SK-N-SH treated with all-trans-retinoic acid at 6 μM for 48 hours (cell line): Measurements from ENCODE around the gene SCN1B.

Experiments used
- ATAC-seq: fragments of 200-7000 bp; cut with Tn5 transposase; 3 replicates; pipeline ENCODE4 v1.9.1; 2020; ENCODE audit warnings: mild to moderate bottlenecking, moderate library complexity
- ARNTL ChIP-seq: fragments of 450-650 bp; formaldehyde crosslinking; IDR thresholded peaks from 2 replicates; pipeline ENCODE4 v1.5.0; 2020; ENCODE audit warnings: low read depth, mild to moderate bottlenecking, moderate library complexity, borderline replicate concordance
- BACH2 ChIP-seq: fragments of 250-450 bp; sonication (Bioruptor Pico); IDR thresholded peaks from 2 replicates; pipeline ENCODE4 v1.9.0; 2021; ENCODE audit warnings: mild to moderate bottlenecking, borderline replicate concordance
- CSDC2 ChIP-seq: fragments of 250-450 bp; sonication (Bioruptor Pico); IDR thresholded peaks from 2 replicates; pipeline ENCODE4 v1.5.0; 2020; ENCODE audit warnings: mild to moderate bottlenecking, moderate library complexity
- ESRRG ChIP-seq: fragments of 250-450 bp; sonication (Bioruptor Pico); IDR thresholded peaks from 2 replicates; pipeline ENCODE4 v1.6.1; 2021; ENCODE audit warnings: mild to moderate bottlenecking
- GLIS3 ChIP-seq: fragments of 250-450 bp; sonication (Bioruptor Pico); IDR thresholded peaks from 2 replicates; pipeline ENCODE4 v1.5.0; 2020; ENCODE audit warnings: mild to moderate bottlenecking, moderate library complexity
- ISL1 ChIP-seq: fragments of 250-450 bp; sonication (Bioruptor Pico); IDR thresholded peaks from 2 replicates; pipeline ENCODE4 v2.1.2; 2022; ENCODE audit warnings: mild to moderate bottlenecking, moderate library complexity
- OSR1 ChIP-seq: fragments of 250-450 bp; sonication (Bioruptor Pico); IDR thresholded peaks from 2 replicates; pipeline ENCODE4 v1.8.0; 2022; ENCODE audit warnings: moderate library complexity, mild to moderate bottlenecking, inconsistent platforms
- POU6F1 ChIP-seq: fragments of 250-450 bp; sonication (Bioruptor Pico); IDR thresholded peaks from 2 replicates; pipeline ENCODE4 v1.8.0; 2021; ENCODE audit warnings: low read depth, mild to moderate bottlenecking, moderate library complexity, borderline replicate concordance
- PPARA ChIP-seq: fragments of 250-450 bp; sonication (Bioruptor Pico); IDR thresholded peaks from 2 replicates; pipeline ENCODE4 v1.5.0; 2020; ENCODE audit warnings: mild to moderate bottlenecking, borderline replicate concordance
- RARB ChIP-seq: fragments of 250-450 bp; sonication (Bioruptor Pico); IDR thresholded peaks from 2 replicates; pipeline ENCODE4 v1.8.0; 2021; ENCODE audit warnings: mild to moderate bottlenecking, moderate library complexity
- SNAI2 ChIP-seq: fragments of 250-450 bp; sonication (Bioruptor Pico); IDR thresholded peaks from 2 replicates; pipeline ENCODE4 v1.5.0; 2020; ENCODE audit warnings: mild to moderate bottlenecking, moderate library complexity
- TCF4 ChIP-seq: fragments of 250-450 bp; sonication (Bioruptor Pico); IDR thresholded peaks from 2 replicates; pipeline ENCODE4 v1.8.0; 2021; ENCODE audit warnings: mild to moderate bottlenecking, moderate library complexity, borderline replicate concordance
- TOX ChIP-seq: fragments of 250-450 bp; sonication (Bioruptor Pico); IDR thresholded peaks from 2 replicates; pipeline ENCODE4 v1.8.0; 2021; ENCODE audit warnings: mild to moderate bottlenecking, moderate library complexity, borderline replicate concordance
- ZC3H10 ChIP-seq: fragments of 250-450 bp; sonication (Bioruptor Pico); IDR thresholded peaks from 2 replicates; pipeline ENCODE4 v1.5.1; 2021; ENCODE audit warnings: mild to moderate bottlenecking, moderate library complexity
- ZFP3 ChIP-seq: fragments of 250-450 bp; sonication (Bioruptor Pico); IDR thresholded peaks from 2 replicates; pipeline ENCODE4 v1.5.0; 2020; ENCODE audit warnings: mild to moderate bottlenecking, moderate library complexity
- ZNF565 ChIP-seq: fragments of 450-650 bp; formaldehyde crosslinking; conservative IDR thresholded peaks from 2 replicates; pipeline ENCODE4 v1.5.0; 2020; ENCODE audit warnings: low read depth, mild to moderate bottlenecking, moderate library complexity
- ZNF70 ChIP-seq: fragments of 450-650 bp; formaldehyde crosslinking; IDR thresholded peaks from 2 replicates; pipeline ENCODE4 v1.5.0; 2020; ENCODE audit warnings: mild to moderate bottlenecking, moderate library complexity
- ZNF8 ChIP-seq: fragments of 450-650 bp; formaldehyde crosslinking; IDR thresholded peaks from 2 replicates; pipeline ENCODE4 v1.5.0; 2020; ENCODE audit warnings: mild to moderate bottlenecking, moderate library complexity
- TF ChIP-seq, protein P1 (sequence below): fragments of 250-450 bp; sonication (Bioruptor Pico); IDR thresholded peaks from 2 replicates; pipeline ENCODE4 v1.8.0; 2020; ENCODE audit warnings: mild to moderate bottlenecking, moderate library complexity, borderline replicate concordance
- TF ChIP-seq, protein P2 (sequence below): fragments of 250-450 bp; sonication (Bioruptor Pico); IDR thresholded peaks from 2 replicates; pipeline ENCODE4 v1.5.1; 2020; ENCODE audit warnings: low read depth, mild to moderate bottlenecking, moderate library complexity
- TF ChIP-seq, protein P3 (sequence below): fragments of 250-450 bp; sonication (Bioruptor Pico); IDR thresholded peaks from 2 replicates; pipeline ENCODE4 v1.5.0; 2020; ENCODE audit warnings: mild to moderate bottlenecking, moderate library complexity

SCN1B gene

DNA sequence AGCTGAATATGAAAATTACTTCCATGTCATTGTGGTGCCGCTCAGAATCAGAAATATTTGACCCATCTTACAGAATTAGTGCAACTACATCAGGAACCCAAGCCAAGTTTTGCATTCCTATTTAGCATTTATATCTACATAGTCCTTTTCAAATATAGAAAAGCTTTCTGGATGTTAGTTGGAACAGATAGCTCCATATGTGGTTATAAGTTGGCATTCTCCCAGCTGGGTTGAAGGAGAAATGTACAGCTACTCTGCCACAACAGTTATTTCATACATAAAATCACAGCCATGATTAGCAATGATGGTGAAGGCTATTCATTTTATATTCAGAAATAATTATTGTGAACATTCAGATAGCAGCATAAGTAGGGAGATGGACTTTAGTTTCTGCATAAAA lies 39.4 kb downstream of the SCN1B start:
- ATAC-seq, result no peak

DNA sequence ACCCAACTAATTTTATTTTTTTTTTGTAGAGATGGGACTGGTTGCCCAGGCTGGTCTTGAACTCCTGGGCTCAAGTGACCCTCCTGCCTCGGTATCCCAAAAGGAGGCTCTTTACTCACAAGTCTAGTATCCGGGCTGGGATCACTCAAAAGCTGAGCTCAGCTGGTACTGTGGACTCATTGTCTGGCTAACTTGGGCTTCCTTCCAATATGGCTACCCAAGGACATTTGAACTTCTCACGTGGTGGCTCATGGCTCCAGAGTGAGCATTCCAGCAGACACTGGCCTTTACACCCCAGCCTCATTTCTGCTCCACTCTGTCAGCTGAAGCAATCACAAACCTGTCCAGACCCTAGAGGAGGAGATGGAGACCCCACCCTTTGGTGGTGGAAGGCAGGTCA lies 40.2 kb downstream of the SCN1B start:
- ATAC-seq, result no peak
- TF ChIP-seq ZNF565 (CRISPR knock-in tag) (peak; percentile 95), ZNF8 (no peak)

More for the DNA sequence above, 39.4 kb downstream of the SCN1B start:
- TF ChIP-seq SNAI2 (CRISPR knock-in tag) (no peak), ZC3H10 (no peak), ESRRG (CRISPR knock-in tag) (no peak), RARB (CRISPR knock-in tag) (no peak), ISL1 (no peak), ZNF8 (no peak)
- TF ChIP-seq, protein P1, sequence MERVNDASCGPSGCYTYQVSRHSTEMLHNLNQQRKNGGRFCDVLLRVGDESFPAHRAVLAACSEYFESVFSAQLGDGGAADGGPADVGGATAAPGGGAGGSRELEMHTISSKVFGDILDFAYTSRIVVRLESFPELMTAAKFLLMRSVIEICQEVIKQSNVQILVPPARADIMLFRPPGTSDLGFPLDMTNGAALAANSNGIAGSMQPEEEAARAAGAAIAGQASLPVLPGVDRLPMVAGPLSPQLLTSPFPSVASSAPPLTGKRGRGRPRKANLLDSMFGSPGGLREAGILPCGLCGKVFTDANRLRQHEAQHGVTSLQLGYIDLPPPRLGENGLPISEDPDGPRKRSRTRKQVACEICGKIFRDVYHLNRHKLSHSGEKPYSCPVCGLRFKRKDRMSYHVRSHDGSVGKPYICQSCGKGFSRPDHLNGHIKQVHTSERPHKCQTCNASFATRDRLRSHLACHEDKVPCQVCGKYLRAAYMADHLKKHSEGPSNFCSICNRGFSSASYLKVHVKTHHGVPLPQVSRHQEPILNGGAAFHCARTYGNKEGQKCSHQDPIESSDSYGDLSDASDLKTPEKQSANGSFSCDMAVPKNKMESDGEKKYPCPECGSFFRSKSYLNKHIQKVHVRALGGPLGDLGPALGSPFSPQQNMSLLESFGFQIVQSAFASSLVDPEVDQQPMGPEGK, result no peak

- no peak for TF ChIP-seq OSR1 (CRISPR knock-in tag)
- no peak for TF ChIP-seq ZNF565 (CRISPR knock-in tag)
- no peak for TF ChIP-seq RARB (CRISPR knock-in tag)
- no peak for TF ChIP-seq POU6F1 (CRISPR knock-in tag)
- TF ChIP-seq PPARA, result no peak
- TF ChIP-seq ZNF8, result no peak
- no peak for TF ChIP-seq TOX
- no peak for TF ChIP-seq CSDC2 (CRISPR knock-in tag)
- no peak for TF ChIP-seq BACH2 (CRISPR knock-in tag)
- TF ChIP-seq ISL1, result no peak
- no peak for TF ChIP-seq ZC3H10
- no peak for TF ChIP-seq TCF4
- TF ChIP-seq ZFP3 (CRISPR knock-in tag), result no peak
- TF ChIP-seq ARNTL (CRISPR knock-in tag), result no peak
- TF ChIP-seq ZNF70 (CRISPR knock-in tag), result no peak
- TF ChIP-seq, protein P2, sequence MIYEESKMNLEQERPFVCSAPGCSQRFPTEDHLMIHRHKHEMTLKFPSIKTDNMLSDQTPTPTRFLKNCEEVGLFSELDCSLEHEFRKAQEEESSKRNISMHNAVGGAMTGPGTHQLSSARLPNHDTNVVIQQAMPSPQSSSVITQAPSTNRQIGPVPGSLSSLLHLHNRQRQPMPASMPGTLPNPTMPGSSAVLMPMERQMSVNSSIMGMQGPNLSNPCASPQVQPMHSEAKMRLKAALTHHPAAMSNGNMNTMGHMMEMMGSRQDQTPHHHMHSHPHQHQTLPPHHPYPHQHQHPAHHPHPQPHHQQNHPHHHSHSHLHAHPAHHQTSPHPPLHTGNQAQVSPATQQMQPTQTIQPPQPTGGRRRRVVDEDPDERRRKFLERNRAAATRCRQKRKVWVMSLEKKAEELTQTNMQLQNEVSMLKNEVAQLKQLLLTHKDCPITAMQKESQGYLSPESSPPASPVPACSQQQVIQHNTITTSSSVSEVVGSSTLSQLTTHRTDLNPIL, result no peak
- TF ChIP-seq, all 23 proteins: peak for 0
- ATAC-seq, result no peak; the same call in 2 of the 3 replicates
Measured at GRCh38 chr19:35073516-35073915, 43.2 kb downstream of the SCN1B start.

- no peak for TF ChIP-seq ZNF8
- TF ChIP-seq ZNF565 (CRISPR knock-in tag), result no peak
- TF ChIP-seq ARNTL (CRISPR knock-in tag), result no peak
- ATAC-seq, result no peak
Measured at GRCh38 chr19:35073941-35074340, 43.7 kb downstream of the SCN1B start.

- ATAC-seq, result no peak
- TF ChIP-seq, protein P3, sequence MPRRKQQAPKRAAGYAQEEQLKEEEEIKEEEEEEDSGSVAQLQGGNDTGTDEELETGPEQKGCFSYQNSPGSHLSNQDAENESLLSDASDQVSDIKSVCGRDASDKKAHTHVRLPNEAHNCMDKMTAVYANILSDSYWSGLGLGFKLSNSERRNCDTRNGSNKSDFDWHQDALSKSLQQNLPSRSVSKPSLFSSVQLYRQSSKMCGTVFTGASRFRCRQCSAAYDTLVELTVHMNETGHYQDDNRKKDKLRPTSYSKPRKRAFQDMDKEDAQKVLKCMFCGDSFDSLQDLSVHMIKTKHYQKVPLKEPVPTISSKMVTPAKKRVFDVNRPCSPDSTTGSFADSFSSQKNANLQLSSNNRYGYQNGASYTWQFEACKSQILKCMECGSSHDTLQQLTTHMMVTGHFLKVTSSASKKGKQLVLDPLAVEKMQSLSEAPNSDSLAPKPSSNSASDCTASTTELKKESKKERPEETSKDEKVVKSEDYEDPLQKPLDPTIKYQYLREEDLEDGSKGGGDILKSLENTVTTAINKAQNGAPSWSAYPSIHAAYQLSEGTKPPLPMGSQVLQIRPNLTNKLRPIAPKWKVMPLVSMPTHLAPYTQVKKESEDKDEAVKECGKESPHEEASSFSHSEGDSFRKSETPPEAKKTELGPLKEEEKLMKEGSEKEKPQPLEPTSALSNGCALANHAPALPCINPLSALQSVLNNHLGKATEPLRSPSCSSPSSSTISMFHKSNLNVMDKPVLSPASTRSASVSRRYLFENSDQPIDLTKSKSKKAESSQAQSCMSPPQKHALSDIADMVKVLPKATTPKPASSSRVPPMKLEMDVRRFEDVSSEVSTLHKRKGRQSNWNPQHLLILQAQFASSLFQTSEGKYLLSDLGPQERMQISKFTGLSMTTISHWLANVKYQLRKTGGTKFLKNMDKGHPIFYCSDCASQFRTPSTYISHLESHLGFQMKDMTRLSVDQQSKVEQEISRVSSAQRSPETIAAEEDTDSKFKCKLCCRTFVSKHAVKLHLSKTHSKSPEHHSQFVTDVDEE (CRISPR knock-in tag), result no peak
- no peak for TF ChIP-seq ZNF8
- no peak for TF ChIP-seq CSDC2 (CRISPR knock-in tag)
- no peak for TF ChIP-seq GLIS3 (CRISPR knock-in tag)
- no peak for TF ChIP-seq SNAI2 (CRISPR knock-in tag)
Measured at GRCh38 chr19:35074426-35075201, 44.3 kb downstream of the SCN1B start.
